Colon (tissue), 2 donors: ENCODE measurements around the gene AUTS2.

Source experiments
- FAIRE-seq: peaks from 2 replicates; lab custom pipeline; 2012; peaks lifted over from hg19 to GRCh38; lab: Jason Lieb, UNC
- donor health status: control.
- donor health status: control.

The AUTS2 gene

DNA sequence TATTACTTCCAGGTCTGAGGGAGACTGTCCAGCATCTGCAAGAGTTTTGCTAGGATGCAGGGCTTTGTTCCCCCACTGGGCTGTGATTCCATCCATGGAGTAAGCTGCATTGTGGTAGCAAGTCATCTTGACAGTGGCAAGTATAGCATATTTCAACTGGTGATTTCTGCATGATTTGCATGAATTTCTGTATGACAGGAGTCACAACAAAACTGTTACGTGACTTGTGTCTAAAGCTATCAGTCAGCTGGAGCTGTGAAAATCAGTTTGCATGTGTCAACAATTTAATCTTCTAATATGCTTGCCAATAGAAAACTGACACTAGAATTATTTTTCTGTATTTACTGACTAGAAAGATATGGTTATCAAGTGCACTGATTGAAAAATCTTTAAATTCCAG lies 344.3 kb downstream of the AUTS2 start:
- FAIRE-seq, result no peak

DNA sequence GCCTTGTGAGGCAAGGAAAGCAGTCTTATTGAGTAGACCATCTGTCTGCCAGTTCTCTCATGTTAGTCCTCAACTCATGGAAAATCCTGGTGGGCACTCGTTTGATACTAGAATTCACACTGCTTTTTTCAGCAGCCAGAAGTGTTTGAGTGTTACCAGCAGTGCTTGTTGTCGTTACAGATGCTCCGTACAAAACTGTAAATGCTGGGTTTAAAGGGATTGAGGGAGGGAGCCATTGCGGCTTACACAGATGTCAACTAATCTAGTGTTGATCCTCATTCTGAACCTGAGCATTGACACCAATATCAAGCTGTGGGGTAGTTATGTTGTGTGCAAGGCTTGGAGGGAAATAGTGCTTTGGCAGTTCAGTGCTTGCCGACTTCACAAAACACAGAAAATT lies 348.6 kb downstream of the AUTS2 start:
- FAIRE-seq, result no peak

DNA sequence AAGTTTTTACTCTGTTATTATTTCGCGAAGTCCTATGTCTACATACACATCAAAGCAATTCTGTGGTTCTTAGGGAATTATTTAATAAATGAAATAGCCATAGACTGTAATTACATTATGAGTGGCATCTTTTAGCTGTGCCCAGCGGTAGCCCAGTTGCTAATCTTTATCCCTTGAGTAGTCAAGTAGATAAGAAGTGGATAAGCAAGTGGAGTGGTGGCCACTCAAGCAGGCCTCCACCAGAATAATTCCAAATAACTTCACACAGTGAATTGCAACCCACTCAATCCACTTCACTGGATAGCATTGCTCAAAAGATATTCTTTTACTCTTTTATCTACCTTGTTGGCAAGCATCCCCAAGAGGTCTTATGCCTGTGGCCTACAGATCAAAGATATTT lies 349.7 kb downstream of the AUTS2 start:
- no peak for FAIRE-seq

DNA sequence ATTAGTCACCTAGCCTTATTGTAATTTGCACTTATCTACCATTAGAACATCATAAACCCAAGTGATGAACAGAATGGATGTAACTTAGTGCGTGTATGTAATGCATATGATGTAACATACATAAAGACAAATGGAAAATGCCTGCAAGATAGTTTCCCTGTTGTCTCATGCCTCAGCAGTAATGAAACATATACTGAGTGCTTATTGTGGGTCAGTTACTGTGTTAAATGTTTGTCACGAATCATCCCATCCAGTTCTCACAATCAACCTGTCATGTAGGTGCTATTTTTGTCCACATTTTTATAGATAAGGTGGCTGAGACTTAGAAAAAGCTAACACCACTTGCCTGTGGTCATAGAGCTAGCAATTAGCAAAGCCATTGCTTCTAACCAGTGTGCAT lies 350.8 kb downstream of the AUTS2 start:
- FAIRE-seq, result no peak

DNA sequence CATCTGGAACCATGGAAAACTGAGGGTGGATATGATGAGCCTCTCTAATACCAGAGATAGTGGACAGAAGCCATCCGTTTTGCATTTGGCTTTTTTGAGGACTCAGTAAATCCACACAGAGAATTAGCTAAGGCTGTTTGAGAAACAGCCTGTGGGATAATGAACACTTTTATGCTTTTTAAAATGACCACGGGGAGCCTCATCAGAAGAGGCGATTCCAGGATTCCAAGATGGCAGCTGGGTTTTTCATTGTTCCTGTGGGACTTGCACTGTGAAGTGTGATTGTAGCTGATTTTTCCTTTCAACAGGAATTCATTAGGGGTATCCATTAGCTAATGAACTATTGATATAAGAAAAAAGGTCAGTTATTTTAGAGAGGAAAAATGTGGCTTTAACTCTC lies 353.2 kb downstream of the AUTS2 start:
- FAIRE-seq, result no peak

DNA sequence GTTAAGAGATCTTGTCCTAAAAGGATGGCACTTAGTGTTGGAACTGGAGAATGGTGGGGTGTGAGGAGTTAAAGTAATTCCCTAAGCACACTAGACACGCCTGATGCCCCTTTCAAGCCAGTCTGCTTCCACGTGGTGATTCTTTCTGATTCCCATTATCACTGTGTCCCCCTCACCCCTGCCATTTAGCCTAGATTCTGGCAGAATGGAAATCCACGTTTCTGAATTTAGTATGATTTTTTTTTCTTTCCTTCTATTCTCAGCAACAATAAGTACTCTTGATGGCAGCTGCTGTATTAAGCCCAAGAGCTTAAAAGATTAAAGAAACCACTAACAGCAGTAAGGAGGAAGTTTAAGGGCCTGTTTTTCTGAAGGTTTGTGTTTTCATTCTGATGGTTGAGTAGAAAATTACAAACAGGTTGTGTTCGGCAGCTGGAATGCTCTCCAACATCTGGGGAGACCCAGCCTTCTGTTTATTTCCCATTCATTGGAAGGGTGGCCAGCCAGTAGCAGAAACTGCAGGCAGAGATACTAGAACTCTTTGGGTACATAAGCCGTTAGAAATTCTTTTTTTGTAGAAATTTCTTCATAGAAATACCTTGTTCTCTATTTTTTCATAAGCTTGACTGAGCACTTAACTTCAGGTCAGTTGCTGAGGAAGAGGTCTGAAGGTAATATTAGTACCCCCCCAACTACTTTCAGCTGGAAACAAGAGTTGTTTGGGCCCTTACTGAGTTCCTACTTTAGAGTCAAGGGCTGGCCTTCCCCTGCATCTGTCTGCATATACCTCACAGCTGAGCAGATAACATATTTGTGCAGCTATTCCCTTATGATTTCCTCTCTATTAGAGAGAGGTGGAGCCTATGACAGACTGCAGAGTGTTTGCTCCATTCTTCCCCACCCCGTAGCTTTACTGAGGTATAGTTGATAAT lies 355.1 kb downstream of the AUTS2 start:
- FAIRE-seq, result no peak

DNA sequence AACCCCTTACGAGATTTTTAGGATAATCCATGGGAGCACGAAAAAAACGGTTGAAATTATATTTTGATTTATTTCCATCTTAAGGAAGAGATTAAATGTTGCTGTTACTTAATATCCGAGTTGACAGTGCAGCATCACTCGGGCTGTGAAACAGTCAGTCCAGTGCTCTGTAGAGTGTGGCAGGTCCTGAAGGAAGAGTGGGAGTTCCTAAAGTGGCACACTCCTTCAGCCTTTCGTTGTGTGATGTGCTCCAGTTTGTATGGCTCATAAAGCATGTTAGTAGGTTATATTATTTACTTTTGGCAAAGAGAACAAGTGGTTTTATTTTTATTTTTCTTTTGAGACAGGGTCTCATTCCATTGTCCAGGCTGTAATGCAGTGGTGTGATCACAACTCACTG lies 358.3 kb downstream of the AUTS2 start:
- FAIRE-seq, result no peak

DNA sequence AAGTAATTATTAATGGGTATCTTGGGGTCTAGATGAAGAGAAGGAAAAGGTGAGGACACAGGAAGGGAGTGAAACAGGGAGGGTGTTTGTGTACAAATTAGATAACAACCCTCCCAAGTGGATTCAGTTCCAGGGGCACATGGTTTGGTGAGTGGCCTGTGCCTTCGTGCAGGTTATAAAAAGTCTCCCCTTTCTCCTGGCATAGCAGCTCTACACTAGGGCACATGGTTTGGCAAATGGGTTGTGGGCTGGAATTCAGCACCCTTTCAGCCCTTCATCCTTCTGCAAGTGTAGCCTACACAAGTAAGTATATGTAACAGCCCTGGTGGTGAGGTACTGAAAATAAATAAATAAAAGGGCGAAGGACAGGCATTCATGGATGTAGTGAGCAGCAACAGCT lies 359.4 kb downstream of the AUTS2 start:
- no peak for FAIRE-seq

DNA sequence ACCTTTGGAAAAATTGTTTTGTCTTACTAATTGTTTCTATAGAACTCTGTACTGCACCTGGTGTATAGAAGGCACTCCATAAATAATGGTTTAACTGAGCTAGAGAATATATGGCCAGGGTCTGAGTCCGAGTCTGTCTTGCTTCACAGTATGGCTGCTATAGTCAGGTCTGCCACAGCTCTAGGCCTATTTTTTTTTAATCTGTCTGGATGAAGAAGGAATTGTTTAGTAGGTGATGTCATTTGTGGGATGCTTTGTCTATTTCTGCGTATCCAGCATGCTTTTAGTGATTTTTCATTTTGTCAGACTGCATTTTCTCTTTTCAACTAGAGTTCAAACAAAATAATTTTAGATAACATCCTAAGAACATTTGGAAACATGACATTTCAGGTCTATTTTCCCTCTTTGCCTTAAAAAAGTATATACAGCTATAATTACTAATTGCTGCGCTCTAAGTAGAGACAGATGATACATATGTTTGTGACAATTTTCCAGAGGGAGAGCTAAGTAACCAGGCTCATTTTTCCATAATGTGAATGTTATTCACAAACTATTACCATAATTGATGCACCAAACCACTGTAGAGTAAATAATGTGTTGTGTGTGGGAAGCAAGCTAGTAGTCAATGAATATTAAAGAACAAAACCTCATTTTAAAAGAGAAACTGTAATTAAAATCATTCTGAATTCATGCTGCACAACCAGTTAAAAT lies 361.7 kb downstream of the AUTS2 start:
- FAIRE-seq, result no peak

DNA sequence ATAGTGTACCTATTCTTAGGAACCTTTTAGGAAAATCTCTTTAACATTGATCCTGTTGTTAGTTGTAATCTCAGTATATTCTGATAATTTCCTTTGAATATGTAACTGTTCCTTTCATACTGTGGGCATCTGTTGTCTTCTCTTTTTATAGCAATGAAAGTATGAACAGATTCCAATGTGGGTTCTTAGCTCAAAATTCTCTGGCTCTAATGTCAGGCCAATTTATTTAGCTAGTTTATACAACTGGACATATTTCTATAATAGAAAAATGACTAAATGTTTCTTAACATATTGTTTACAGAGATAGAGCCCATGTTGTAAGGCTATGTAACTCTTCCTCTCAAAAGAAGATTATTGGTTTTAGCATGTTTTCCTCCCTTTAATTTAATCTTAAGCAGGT lies 363.2 kb downstream of the AUTS2 start:
- no peak for FAIRE-seq

DNA sequence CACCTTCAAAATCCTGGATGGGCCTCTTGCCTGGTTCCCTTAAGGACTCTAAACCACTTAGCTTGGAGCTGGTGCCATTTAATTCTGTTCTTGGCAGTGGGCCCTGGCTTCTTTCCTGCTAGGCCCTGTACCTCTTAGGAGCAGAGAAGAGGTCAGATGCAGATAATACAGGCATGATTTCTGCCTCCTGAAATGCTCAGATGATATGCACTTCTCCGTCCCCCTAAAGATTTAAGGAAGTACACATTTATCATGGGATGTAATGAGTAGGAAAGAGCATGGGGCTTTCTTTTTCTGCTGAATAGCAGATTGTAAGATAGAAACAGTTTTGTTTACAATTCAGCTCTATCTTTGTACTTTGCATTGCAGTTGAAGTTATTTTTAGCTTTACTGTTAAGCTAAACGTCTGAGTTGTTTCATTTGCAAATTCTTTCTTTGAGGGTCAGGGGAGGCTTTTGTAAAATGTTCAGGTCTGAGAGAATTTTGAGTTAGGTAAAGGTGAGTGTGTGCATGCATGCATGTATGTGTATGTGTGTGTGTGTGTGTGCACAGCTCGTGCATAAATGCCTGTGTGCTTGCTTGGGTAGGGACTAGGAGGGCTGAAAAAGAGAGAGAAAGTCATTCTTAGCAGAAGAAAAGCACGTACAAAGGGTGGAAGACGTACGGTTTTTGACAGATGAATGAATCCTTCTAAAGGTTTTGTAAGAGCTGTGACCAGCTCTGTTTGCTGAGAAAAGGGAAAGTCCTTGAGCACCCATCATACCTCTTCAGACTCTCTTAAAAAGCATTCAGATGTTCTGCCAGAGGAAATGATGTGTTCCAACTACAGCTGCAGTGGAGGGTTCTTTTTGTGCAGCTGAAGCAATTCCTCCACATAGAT lies 364.2 kb downstream of the AUTS2 start:
- no peak for FAIRE-seq

DNA sequence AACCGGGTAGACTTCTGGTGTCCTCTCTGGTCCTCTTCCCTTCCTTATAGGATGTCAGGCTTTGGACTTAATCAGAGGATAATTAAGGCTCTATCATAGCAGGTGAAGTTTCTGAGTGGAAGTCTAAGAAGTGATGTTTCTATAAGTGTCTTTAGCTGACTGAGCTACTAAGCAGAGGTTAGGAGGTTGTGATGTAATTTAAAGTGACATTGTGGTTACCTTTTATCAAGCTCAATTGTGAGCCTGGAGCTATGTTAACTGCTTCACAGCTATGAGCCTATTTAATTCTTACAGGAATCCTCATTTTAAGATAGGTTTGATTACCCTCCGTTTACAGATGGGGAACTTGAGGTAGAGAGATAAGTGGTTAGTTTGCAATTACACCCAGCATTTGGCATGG lies 365.1 kb downstream of the AUTS2 start:
- no peak for FAIRE-seq

DNA sequence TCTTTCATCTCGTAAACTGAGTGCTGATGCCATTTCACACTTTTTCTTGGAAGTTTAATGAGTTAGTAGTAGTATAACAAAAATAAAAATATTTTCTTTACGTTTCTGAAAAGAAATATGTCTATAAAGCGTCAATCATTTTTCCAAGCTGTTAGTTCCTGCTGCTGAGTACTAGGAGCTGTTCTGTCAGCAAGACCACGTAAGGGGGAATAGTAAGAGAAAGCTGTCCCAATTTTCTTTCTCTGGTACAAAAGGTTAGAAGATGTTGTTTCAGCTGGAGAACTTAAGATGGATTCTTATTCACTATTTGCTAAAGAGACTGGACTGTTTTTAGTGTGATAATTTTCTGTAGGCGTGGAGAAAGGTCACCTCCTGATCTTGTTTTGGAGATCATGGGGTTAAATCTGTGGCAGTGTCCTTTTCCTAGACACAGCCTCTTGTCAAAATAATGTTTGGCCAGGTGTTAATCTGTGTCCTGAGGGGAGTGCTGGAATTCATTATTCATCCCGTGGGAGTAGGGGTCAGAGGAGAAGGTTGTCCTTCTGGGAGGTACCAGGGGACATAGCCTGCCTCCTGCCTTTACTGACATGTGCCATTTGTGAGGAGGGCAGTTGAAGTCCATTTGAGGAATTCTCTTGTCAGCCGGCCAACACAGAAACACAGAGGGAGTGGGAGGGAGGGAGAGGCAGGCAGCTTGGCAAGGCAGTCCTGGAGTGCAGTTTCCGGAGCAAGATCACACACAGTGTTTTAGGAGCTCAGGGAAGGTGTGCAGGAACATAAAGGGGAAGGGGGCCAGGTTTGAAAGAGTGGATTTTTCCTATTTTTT lies 368.7 kb downstream of the AUTS2 start:
- no peak for FAIRE-seq

DNA sequence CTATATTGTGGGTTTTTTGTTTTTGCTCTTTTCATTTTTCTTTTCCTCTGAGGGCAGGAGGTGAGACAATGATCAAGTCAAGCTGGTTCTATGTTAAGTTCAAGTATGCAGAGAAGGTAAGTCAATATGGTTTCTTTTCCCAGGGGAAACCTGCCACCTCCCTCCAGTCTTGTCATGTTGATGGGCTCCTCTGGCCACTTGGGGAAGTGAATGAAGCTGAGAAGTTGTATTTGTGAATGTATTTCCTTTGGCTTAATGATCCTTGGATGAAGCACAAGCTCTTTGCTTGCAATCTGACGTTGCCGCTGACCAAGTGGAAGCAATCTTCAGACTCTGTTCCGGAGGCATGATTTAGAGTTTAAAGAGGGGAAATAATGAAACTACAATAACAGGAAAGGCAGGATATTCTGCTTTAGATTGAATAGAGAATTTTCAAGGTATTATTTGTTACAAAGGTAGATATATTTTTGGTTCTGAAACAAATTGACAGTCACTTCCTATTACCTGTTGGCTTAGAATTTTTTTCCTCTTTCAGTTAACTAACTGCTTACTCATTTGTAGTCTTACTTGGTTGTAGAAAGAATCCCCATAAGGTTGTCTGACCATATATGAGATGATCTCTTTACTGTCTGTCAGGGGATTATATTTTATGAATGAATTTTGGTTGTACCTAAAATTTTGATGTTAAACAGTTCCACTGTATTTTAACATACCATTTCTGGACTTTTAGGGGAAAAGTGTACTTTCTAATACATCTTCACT lies 369.6 kb downstream of the AUTS2 start:
- no peak for FAIRE-seq

DNA sequence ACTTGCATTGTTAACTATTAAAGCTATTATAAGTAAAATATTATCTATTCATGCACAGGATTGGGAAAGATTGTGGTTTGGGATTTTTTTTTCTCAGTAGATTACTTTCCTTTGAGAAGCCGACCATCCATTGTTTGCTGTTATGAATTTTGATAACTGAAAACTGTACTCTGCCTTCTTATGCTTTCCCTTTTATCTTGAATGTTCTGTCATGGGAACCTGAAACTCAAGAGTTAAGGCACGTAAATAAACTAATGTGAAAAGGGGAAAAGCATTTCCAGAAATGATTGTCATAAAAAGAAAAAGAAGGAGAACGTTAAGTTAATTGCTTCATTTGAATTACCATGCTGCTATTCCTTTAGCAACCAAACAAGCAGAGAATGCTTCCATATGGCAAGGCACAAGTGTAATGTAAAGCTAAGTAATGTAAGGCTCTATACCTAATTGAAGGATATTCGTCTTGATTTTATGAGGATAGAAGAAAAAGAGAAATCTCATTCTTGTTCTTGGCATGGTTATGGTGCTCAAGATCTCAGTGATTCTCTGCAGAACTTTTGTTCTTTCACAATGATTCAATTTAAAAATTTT lies 370.8 kb downstream of the AUTS2 start:
- no peak for FAIRE-seq

DNA sequence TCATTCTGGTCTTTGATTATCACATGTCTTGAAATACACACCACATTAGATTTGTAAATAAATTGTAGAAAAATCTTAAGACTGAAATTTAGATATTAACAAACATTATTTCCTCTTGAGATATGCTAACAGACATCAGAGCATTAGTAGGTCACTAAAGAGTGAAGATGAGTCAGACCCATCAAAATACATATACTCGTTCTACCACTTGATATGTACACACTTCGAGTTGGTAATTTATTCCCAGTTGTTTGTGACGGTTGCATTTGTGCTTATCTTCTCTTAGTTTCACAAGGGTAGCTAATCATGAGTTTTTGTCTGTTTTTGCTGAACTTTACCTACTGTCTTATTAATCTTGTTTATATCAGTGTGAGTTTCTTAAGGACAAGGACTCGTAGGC lies 383.4 kb downstream of the AUTS2 start:
- no peak for FAIRE-seq

DNA sequence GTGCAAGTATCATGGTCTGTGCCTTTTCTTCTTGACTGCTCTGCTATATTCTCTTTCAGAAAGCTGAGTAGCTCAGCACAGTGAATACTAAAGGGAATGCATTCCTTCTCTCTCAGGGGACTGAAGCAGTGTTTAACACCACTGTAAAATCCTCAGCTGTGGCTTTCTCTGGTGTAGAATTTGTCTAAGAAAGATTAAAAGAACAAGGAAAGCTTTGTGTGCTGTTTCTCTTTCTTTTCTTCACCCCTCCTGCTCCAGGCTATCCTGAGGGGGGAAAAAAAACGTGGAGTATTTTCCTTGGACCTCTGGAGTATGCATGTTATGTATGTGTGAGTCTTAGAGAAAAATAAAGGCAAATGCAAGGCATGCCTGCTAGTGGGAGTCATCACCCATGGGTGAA lies 383.9 kb downstream of the AUTS2 start:
- no peak for FAIRE-seq

DNA sequence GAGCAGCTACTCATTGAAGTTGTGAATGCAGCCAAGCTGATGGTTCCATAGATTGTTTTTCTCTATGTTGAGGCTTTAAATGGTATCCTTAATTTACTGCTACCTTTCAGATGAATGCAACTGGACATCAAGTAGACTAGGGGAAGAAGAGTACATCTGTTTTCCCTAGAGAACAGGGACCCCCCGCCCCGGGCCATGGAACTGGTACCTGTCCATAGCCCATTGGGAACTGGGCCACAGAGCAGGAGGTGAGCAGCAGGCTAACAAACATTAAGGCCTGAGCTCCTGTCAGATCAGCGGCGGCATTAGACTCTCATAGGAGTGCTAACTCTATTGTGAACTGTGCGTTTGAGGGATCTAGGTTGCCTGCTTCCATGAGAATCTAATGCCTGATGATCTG lies 391.3 kb downstream of the AUTS2 start:
- FAIRE-seq, result no peak

DNA sequence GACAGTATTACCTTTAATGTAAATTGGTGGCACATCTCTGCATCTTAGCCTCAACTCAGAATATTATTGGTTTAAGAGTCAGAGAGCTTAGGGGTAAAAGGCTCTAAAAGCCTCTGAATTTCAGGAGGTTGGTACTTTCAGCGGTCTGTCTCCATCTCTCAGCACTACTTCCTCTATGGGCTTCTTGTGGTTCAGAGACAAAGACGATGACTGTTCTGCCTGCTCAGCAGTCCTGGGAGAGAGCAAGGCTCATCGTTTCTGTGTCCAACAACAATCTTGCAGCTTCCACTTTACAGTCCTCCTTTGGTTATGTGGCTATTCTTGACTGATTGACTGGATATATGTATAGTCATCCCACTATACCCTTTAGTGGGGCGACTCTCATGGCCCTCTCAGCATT lies 394.7 kb downstream of the AUTS2 start:
- FAIRE-seq, result no peak

DNA sequence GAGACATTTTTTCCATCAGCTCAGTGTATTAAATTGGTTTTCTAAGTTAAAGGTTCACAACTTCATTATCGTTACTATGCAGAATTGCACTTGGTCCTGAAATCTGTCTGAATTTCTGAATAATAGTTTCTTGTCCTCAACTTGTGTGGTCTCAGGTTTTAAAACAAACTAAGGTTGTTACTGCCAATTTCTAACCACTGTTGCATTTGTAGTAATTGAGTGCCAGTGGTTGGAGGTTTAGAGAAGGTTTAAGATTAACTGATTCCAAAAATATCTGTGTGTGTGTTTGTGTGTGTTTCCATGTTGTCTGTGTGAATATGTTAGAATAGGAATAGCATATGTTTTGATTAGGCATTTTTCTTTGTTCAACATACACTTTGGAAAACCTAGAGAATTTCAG lies 395.9 kb downstream of the AUTS2 start:
- no peak for FAIRE-seq
